K562 (cell line): ENCODE measurements around the gene OR1S1.

Experiments
- JUND ChIP-seq, 2 experiments: IDR thresholded peaks; 2 replicates in 1 of 2; 3 replicates in 1 of 2; pipeline ENCODE4 v1.6.1; 2011; ENCODE audit warnings: borderline replicate concordance in 2 of 2, low read depth in 2 of 2, low read length in 2 of 2, improper control_type of control experiment in 1 of 2, missing biosample characterization in 1 of 2, missing genetic modification characterization in 1 of 2, missing genetic modification reagents in 1 of 2
- L3MBTL2 ChIP-seq: fragments of 450-650 bp; IDR thresholded peaks from 2 replicates; pipeline ENCODE4 v1.6.1; 2016; ENCODE audit warnings: mild to moderate bottlenecking, moderate library complexity
- MAZ ChIP-seq, 2 experiments: fragments of 450-650 bp in 1 of 2; sonication (generic) in 1 of 2; formaldehyde crosslinking; IDR thresholded peaks in 1 of 2; conservative IDR thresholded peaks in 1 of 2; 2 replicates each; pipeline versions ENCODE4 v1.4.0 to v1.5.0; 2020; ENCODE audit warnings: mild to moderate bottlenecking in 1 of 2, missing genetic modification reagents in 1 of 2
- MXI1 ChIP-seq: IDR thresholded peaks from 2 replicates; pipeline ENCODE4 v1.6.1; 2011; ENCODE audit warnings: low read depth, mild to moderate bottlenecking, improper control_type of control experiment, low read length
- NFIC ChIP-seq: fragments of 450-650 bp; IDR thresholded peaks from 2 replicates; pipeline ENCODE4 v1.6.1; 2017; ENCODE audit warnings: mild to moderate bottlenecking, inconsistent platforms
- PHF21A ChIP-seq: fragments of 450-650 bp; IDR thresholded peaks from 2 replicates; pipeline ENCODE4 v1.6.1; 2017; ENCODE audit warnings: low read depth, borderline replicate concordance
- ZNF766 ChIP-seq: fragments of 200-800 bp; sonication (Bioruptor generic); conservative IDR thresholded peaks from 2 replicates; pipeline ENCODE4 v1.6.1; 2016; ENCODE audit warnings: missing genetic modification characterization, missing compliant biosample characterization
- TF ChIP-seq, protein P1 (sequence below): fragments of 450-650 bp; IDR thresholded peaks from 2 replicates; pipeline ENCODE4 v1.6.1; 2018; ENCODE audit not compliant: partially characterized antibody
- TF ChIP-seq, protein P2 (sequence below), 2 experiments: fragments of 450-650 bp; conservative IDR thresholded peaks; 2 replicates each; pipeline ENCODE4 v1.6.1; 2017; ENCODE audit warnings: mild to moderate bottlenecking in 2 of 2, moderate library complexity in 2 of 2
- TF ChIP-seq, protein P3 (sequence below): sonication (generic); formaldehyde crosslinking; IDR thresholded peaks from 2 replicates; pipeline ENCODE4 v1.8.1; 2023; ENCODE audit warnings: mild to moderate bottlenecking, missing genetic modification reagents
- TF ChIP-seq, protein P4 (sequence below), 2 experiments: fragments of 450-650 bp in 1 of 2; sonication (generic) in 1 of 2; formaldehyde crosslinking in 1 of 2; IDR thresholded peaks in 1 of 2; conservative IDR thresholded peaks in 1 of 2; 2 replicates each; pipeline versions ENCODE4 v1.6.1 to v1.8.1; 2016 to 2023; ENCODE audit warnings: mild to moderate bottlenecking in 2 of 2, moderate library complexity in 2 of 2, inconsistent platforms in 1 of 2, missing genetic modification reagents in 1 of 2
- TF ChIP-seq, protein P5 (sequence below), 3 experiments: IDR thresholded peaks in 2 of 3; conservative IDR thresholded peaks in 1 of 3; 2 replicates each; pipeline ENCODE4 v1.5.1; 2011 to 2012; ENCODE audit warnings: low read length in 3 of 3, mild to moderate bottlenecking in 3 of 3, control low read depth in 2 of 3, improper control_type of control experiment in 1 of 3, inconsistent platforms in 1 of 3, low read depth in 1 of 3, mixed read lengths in 1 of 3, moderate library complexity in 1 of 3; ENCODE audit not compliant: insufficient read depth in 2 of 3
- TF ChIP-seq, protein P6 (sequence below): fragments of 450-650 bp; IDR thresholded peaks from 2 replicates; pipeline ENCODE4 v1.6.1; 2014; ENCODE audit warnings: low read depth, mild to moderate bottlenecking, moderate library complexity, borderline replicate concordance
- TF ChIP-seq, protein P7 (sequence below): sonication (generic); formaldehyde crosslinking; IDR thresholded peaks from 2 replicates; pipeline ENCODE4 v1.9.0; 2022; ENCODE audit warnings: mild to moderate bottlenecking, missing genetic modification reagents

DNA sequence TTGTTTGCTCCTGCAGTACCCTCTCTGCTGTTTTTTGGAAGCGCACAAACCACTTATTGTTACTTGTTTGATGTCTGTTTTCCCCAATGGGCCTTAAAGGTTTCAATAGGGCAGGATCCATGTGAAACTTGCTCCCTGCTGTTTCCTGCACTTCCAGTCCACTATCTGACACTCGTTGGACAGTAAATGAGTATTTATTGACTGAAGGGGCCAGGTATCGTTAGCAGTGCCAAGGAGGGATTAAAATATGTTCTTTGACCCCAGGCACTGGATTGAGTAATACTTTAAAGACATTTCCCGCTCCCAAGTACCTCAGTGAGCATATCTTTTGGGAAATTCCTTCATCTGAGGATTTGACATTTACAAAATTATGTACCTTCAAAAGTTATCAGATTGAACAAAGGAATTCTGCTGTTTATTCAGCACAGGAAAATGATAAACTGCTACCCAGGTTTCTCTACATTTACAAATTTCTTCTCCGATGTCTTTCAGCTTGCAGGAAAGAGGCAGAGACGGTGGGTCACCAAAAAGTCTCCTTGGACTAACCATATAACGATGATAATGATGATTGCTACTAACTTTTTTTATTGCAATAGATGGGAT lies 46.9 kb upstream of the OR1S1 start:
- TF ChIP-seq, protein P1, sequence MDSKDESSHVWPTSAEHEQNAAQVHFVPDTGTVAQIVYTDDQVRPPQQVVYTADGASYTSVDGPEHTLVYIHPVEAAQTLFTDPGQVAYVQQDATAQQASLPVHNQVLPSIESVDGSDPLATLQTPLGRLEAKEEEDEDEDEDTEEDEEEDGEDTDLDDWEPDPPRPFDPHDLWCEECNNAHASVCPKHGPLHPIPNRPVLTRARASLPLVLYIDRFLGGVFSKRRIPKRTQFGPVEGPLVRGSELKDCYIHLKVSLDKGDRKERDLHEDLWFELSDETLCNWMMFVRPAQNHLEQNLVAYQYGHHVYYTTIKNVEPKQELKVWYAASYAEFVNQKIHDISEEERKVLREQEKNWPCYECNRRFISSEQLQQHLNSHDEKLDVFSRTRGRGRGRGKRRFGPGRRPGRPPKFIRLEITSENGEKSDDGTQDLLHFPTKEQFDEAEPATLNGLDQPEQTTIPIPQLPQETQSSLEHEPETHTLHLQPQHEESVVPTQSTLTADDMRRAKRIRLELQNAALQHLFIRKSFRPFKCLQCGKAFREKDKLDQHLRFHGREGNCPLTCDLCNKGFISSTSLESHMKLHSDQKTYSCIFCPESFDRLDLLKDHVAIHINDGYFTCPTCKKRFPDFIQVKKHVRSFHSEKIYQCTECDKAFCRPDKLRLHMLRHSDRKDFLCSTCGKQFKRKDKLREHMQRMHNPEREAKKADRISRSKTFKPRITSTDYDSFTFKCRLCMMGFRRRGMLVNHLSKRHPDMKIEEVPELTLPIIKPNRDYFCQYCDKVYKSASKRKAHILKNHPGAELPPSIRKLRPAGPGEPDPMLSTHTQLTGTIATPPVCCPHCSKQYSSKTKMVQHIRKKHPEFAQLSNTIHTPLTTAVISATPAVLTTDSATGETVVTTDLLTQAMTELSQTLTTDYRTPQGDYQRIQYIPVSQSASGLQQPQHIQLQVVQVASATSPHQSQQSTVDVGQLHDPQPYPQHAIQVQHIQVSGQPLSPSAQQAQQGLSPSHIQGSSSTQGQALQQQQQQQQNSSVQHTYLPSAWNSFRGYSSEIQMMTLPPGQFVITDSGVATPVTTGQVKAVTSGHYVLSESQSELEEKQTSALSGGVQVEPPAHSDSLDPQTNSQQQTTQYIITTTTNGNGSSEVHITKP, result no peak
- TF ChIP-seq, protein P2, sequence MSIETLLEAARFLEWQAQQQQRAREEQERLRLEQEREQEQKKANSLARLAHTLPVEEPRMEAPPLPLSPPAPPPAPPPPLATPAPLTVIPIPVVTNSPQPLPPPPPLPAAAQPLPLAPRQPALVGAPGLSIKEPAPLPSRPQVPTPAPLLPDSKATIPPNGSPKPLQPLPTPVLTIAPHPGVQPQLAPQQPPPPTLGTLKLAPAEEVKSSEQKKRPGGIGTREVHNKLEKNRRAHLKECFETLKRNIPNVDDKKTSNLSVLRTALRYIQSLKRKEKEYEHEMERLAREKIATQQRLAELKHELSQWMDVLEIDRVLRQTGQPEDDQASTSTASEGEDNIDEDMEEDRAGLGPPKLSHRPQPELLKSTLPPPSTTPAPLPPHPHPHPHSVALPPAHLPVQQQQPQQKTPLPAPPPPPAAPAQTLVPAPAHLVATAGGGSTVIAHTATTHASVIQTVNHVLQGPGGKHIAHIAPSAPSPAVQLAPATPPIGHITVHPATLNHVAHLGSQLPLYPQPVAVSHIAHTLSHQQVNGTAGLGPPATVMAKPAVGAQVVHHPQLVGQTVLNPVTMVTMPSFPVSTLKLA (conservative IDR thresholded peaks at IDR 0.05), result no peak
- no peak for TF ChIP-seq PHF21A
- TF ChIP-seq JUND (IDR thresholded peaks at IDR 0.05; ENCODE audit: borderline replicate concordance, low read depth, low read length), result no peak
- TF ChIP-seq JUND (tag; IDR thresholded peaks at IDR 0.05; ENCODE audit: borderline replicate concordance, low read depth, low read length), result no peak
- TF ChIP-seq, protein P3, sequence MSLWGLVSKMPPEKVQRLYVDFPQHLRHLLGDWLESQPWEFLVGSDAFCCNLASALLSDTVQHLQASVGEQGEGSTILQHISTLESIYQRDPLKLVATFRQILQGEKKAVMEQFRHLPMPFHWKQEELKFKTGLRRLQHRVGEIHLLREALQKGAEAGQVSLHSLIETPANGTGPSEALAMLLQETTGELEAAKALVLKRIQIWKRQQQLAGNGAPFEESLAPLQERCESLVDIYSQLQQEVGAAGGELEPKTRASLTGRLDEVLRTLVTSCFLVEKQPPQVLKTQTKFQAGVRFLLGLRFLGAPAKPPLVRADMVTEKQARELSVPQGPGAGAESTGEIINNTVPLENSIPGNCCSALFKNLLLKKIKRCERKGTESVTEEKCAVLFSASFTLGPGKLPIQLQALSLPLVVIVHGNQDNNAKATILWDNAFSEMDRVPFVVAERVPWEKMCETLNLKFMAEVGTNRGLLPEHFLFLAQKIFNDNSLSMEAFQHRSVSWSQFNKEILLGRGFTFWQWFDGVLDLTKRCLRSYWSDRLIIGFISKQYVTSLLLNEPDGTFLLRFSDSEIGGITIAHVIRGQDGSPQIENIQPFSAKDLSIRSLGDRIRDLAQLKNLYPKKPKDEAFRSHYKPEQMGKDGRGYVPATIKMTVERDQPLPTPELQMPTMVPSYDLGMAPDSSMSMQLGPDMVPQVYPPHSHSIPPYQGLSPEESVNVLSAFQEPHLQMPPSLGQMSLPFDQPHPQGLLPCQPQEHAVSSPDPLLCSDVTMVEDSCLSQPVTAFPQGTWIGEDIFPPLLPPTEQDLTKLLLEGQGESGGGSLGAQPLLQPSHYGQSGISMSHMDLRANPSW (CRISPR knock-in tag), result no peak
- TF ChIP-seq, protein P4, sequence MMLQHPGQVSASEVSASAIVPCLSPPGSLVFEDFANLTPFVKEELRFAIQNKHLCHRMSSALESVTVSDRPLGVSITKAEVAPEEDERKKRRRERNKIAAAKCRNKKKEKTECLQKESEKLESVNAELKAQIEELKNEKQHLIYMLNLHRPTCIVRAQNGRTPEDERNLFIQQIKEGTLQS (IDR thresholded peaks at IDR 0.05), result no peak
- TF ChIP-seq, protein P4 (CRISPR knock-in tag; conservative IDR thresholded peaks at IDR 0.05), result no peak
- TF ChIP-seq, protein P5, sequence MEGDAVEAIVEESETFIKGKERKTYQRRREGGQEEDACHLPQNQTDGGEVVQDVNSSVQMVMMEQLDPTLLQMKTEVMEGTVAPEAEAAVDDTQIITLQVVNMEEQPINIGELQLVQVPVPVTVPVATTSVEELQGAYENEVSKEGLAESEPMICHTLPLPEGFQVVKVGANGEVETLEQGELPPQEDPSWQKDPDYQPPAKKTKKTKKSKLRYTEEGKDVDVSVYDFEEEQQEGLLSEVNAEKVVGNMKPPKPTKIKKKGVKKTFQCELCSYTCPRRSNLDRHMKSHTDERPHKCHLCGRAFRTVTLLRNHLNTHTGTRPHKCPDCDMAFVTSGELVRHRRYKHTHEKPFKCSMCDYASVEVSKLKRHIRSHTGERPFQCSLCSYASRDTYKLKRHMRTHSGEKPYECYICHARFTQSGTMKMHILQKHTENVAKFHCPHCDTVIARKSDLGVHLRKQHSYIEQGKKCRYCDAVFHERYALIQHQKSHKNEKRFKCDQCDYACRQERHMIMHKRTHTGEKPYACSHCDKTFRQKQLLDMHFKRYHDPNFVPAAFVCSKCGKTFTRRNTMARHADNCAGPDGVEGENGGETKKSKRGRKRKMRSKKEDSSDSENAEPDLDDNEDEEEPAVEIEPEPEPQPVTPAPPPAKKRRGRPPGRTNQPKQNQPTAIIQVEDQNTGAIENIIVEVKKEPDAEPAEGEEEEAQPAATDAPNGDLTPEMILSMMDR (IDR thresholded peaks at IDR 0.05 in 2 of 3, conservative IDR thresholded peaks at IDR 0.05 in 1 of 3; ENCODE audit: insufficient read depth in 2 of 3, low read depth in 1 of 3, low read length in 3 of 3), result no peak
- TF ChIP-seq, protein P6, sequence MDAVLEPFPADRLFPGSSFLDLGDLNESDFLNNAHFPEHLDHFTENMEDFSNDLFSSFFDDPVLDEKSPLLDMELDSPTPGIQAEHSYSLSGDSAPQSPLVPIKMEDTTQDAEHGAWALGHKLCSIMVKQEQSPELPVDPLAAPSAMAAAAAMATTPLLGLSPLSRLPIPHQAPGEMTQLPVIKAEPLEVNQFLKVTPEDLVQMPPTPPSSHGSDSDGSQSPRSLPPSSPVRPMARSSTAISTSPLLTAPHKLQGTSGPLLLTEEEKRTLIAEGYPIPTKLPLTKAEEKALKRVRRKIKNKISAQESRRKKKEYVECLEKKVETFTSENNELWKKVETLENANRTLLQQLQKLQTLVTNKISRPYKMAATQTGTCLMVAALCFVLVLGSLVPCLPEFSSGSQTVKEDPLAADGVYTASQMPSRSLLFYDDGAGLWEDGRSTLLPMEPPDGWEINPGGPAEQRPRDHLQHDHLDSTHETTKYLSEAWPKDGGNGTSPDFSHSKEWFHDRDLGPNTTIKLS, result no peak
- no peak for TF ChIP-seq ZNF766 (CRISPR knock-in tag)
- TF ChIP-seq MXI1, result no peak
- TF ChIP-seq NFIC, result no peak
- TF ChIP-seq, protein P7, sequence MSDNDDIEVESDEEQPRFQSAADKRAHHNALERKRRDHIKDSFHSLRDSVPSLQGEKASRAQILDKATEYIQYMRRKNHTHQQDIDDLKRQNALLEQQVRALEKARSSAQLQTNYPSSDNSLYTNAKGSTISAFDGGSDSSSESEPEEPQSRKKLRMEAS (CRISPR knock-in tag), result no peak
- no peak for TF ChIP-seq L3MBTL2
- TF ChIP-seq MAZ (CRISPR knock-in tag; conservative IDR thresholded peaks at IDR 0.05 in 1 of 2, IDR thresholded peaks at IDR 0.05 in 1 of 2), result no peak
